GM12878 (cell line): ENCODE results near the gene C14orf93. TPM values are rescaled to one million over a fixed set of nuclear protein-coding genes. Genes with fewer than 3 reads are reported as not detected.

Experiments
- CBX5 ChIP-seq: sonication (generic); IDR thresholded peaks from 2 replicates; pipeline ENCODE4 v1.6.1; 2016; ENCODE audit warnings: low read depth, moderate library complexity, mild to moderate bottlenecking, inconsistent platforms
- CHD1 ChIP-seq: IDR thresholded peaks from 2 replicates; pipeline ENCODE4 v1.6.1; 2012; ENCODE audit warnings: low read depth, low read length, improper control_type of control experiment
- EGR1 ChIP-seq, 2 experiments: IDR thresholded peaks; 1 replicate in 1 of 2; 2 replicates in 1 of 2; pipeline ENCODE4 v1.6.1; 2011 to 2012; ENCODE audit warnings: low read depth in 2 of 2, low read length in 2 of 2, borderline replicate concordance in 1 of 2, mild to moderate bottlenecking in 1 of 2, moderate library complexity in 1 of 2
- ESRRA ChIP-seq: IDR thresholded peaks from 2 replicates; pipeline ENCODE4 v1.6.1; 2012; ENCODE audit warnings: mild to moderate bottlenecking, low read length, improper control_type of control experiment
- EZH2 ChIP-seq: IDR thresholded peaks from 2 replicates; pipeline ENCODE4 v1.6.1; 2012; ENCODE audit warnings: low read depth, mild to moderate bottlenecking, control low read depth, inconsistent platforms, low read length, borderline replicate concordance; ENCODE audit not compliant: control insufficient read depth
- FOS ChIP-seq: IDR thresholded peaks from 3 replicates; pipeline ENCODE4 v1.6.1; 2011; ENCODE audit warnings: borderline replicate concordance; ENCODE audit not compliant: insufficient read length; ENCODE audit errors: extremely low read depth
- IKZF2 ChIP-seq, 2 experiments: fragments of 450-650 bp; IDR thresholded peaks; 2 replicates each; pipeline ENCODE4 v1.6.1; 2017; ENCODE audit warnings: mild to moderate bottlenecking in 2 of 2, moderate library complexity in 2 of 2
- JUND ChIP-seq: IDR thresholded peaks from 2 replicates; pipeline ENCODE4 v1.6.1; 2012; ENCODE audit warnings: low read depth, mild to moderate bottlenecking, low read length, improper control_type of control experiment, moderate library complexity
- KLF5 ChIP-seq: fragments of 450-650 bp; IDR thresholded peaks from 2 replicates; pipeline ENCODE4 v1.6.1; 2014; ENCODE audit warnings: mild to moderate bottlenecking; ENCODE audit not compliant: partially characterized antibody
- MEF2A ChIP-seq: IDR thresholded peaks from 2 replicates; pipeline ENCODE4 v1.6.1; 2011; ENCODE audit warnings: low read depth, mild to moderate bottlenecking, low read length, moderate library complexity; ENCODE audit not compliant: insufficient read depth
- PML ChIP-seq: IDR thresholded peaks from 2 replicates; pipeline ENCODE4 v1.6.1; 2012; ENCODE audit warnings: low read length, inconsistent platforms
- POLR2AphosphoS2 ChIP-seq: IDR thresholded peaks from 2 replicates; pipeline ENCODE4 v1.6.1; 2011; ENCODE audit warnings: low read depth, mild to moderate bottlenecking, low read length, improper control_type of control experiment, moderate library complexity
- SREBF2 ChIP-seq: IDR thresholded peaks from 2 replicates; pipeline ENCODE4 v1.6.1; 2012; ENCODE audit warnings: mild to moderate bottlenecking, low read length
- STAT1 ChIP-seq: fragments of 450-650 bp; conservative IDR thresholded peaks from 2 replicates; pipeline ENCODE4 v1.6.1; 2014; ENCODE audit warnings: antibody characterized with exemption, mild to moderate bottlenecking
- SUPT20H ChIP-seq: IDR thresholded peaks from 2 replicates; pipeline ENCODE4 v1.6.1; 2011; ENCODE audit warnings: low read depth, mild to moderate bottlenecking, low read length, moderate library complexity, borderline replicate concordance; ENCODE audit not compliant: control insufficient read depth
- YBX1 ChIP-seq: fragments of 450-650 bp; IDR thresholded peaks from 2 replicates; pipeline ENCODE4 v1.6.1; 2016; ENCODE audit warnings: antibody characterized with exemption
- ZNF24 ChIP-seq: fragments of 450-650 bp; IDR thresholded peaks from 2 replicates; pipeline ENCODE4 v1.6.1; 2017; ENCODE audit warnings: antibody characterized with exemption, mild to moderate bottlenecking
- polyA plus RNA-seq, 11 experiments: library from polyadenylated mRNA; depleted of rRNA in 4 of 11; unstranded in 6 of 11; stranded (reverse) in 5 of 11; fragments of >200 nt; fragmentation: Nextera tagmentation in 4 of 11; fragmentation: Illumina TruSeq in 1 of 11; extraction: Ambion mirVana in 4 of 11; extraction: Trizol in 1 of 11; gene quantifications; 1 replicate in 1 of 11; 2 replicates in 10 of 11; pipeline versions ENCODE4 v1.2.1 to v1.2.3, GENCODE V29; 2011 to 2016; ENCODE audit warnings: inconsistent platforms in 2 of 11, missing spikeins in 2 of 11, low read depth in 1 of 11
- total RNA-seq, 4 experiments: library from RNA; depleted of rRNA in 3 of 4; stranded (reverse); fragments of >200 nt in 3 of 4; fragmentation: Illumina TruSeq in 1 of 4; extraction: Trizol in 1 of 4; gene quantifications; 2 replicates each; pipeline versions ENCODE4 v1.2.1 to v1.2.3, GENCODE V29; 2013 to 2021
- TF ChIP-seq, protein P1 (sequence below): fragments of 450-650 bp; IDR thresholded peaks from 2 replicates; pipeline ENCODE4 v1.6.1; 2017; ENCODE audit warnings: antibody characterized with exemption, mild to moderate bottlenecking, moderate library complexity
- TF ChIP-seq, protein P2 (sequence below): IDR thresholded peaks from 2 replicates; pipeline ENCODE4 v1.6.1; 2012; ENCODE audit warnings: improper control_type of control experiment, low read depth, low read length; ENCODE audit not compliant: insufficient replicate concordance
- TF ChIP-seq, protein P3 (sequence below): fragments of 450-650 bp; IDR thresholded peaks from 2 replicates; pipeline ENCODE4 v1.6.1; 2017; ENCODE audit warnings: mild to moderate bottlenecking, low read depth, inconsistent platforms; ENCODE audit not compliant: poor library complexity, severe bottlenecking

The C14orf93 gene
- total and polyA plus RNA-seq, 10 of the 15 experiments (the other 5 are each of a cell fraction or from before 2014, with no cell fraction given): 1.8 to 13.9 (median 10.2) TPM

DNA sequence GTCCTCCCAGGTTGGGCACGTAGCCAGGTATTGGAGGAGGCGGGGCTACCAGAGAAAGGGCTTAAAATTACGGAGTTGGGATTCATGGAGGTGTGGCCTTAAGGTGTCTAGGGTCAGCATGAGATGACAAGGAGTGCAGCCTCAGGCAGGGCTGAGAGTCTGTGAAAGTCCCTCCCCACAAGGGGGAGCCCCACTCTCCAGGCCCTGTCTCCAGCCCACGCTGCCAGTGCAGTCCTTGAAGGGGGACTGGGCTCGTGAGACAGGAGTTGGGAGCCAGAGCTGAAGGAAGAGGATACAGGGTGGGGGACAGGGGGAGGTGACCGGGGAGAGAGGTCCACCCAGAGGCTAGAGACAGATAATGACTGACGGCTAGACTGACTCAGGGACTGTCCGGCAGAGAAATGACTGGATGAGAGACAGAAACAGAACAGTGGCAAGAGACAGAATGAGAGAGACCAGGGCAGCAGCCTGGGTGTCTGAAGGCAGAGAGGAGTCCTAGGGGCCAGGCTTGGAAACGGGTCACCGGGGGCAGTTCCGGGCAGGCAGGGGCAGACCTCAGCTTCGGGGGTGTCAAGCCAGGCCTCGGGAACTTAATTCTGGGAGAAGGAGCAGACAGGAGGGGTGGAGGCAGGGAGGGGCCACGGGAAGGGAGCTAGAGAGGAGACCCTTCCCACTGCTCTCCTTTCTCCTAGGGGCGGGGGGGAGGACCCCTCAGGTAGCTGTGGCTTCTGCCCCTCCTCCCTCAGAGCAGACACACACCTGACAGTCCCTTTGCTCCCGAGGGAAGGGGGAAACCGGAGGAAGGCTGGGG, 46.4 kb upstream of the C14orf93 start (continued):
- TF ChIP-seq EZH2: no peak
- TF ChIP-seq JUND: no peak
- TF ChIP-seq PML: no peak
- TF ChIP-seq YBX1: no peak
- TF ChIP-seq EGR1 (IDR thresholded peaks at IDR 0.05; ENCODE audit: borderline replicate concordance in 1 of 2, low read depth in 2 of 2, low read length in 2 of 2): peak in 1 of 2 experiments; percentile 72; a peak in 2 of 3 replicates
- TF ChIP-seq SUPT20H: no peak
- no peak for TF ChIP-seq CBX5
- no peak for TF ChIP-seq KLF5
- TF ChIP-seq FOS: no peak
- no peak for TF ChIP-seq SREBF2
- TF ChIP-seq, protein P1, sequence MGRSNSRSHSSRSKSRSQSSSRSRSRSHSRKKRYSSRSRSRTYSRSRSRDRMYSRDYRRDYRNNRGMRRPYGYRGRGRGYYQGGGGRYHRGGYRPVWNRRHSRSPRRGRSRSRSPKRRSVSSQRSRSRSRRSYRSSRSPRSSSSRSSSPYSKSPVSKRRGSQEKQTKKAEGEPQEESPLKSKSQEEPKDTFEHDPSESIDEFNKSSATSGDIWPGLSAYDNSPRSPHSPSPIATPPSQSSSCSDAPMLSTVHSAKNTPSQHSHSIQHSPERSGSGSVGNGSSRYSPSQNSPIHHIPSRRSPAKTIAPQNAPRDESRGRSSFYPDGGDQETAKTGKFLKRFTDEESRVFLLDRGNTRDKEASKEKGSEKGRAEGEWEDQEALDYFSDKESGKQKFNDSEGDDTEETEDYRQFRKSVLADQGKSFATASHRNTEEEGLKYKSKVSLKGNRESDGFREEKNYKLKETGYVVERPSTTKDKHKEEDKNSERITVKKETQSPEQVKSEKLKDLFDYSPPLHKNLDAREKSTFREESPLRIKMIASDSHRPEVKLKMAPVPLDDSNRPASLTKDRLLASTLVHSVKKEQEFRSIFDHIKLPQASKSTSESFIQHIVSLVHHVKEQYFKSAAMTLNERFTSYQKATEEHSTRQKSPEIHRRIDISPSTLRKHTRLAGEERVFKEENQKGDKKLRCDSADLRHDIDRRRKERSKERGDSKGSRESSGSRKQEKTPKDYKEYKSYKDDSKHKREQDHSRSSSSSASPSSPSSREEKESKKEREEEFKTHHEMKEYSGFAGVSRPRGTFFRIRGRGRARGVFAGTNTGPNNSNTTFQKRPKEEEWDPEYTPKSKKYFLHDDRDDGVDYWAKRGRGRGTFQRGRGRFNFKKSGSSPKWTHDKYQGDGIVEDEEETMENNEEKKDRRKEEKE: no peak
- TF ChIP-seq STAT1: 0 out of 2 replicates have a peak, but pooled peaks have one; percentile 62
- TF ChIP-seq, protein P2, sequence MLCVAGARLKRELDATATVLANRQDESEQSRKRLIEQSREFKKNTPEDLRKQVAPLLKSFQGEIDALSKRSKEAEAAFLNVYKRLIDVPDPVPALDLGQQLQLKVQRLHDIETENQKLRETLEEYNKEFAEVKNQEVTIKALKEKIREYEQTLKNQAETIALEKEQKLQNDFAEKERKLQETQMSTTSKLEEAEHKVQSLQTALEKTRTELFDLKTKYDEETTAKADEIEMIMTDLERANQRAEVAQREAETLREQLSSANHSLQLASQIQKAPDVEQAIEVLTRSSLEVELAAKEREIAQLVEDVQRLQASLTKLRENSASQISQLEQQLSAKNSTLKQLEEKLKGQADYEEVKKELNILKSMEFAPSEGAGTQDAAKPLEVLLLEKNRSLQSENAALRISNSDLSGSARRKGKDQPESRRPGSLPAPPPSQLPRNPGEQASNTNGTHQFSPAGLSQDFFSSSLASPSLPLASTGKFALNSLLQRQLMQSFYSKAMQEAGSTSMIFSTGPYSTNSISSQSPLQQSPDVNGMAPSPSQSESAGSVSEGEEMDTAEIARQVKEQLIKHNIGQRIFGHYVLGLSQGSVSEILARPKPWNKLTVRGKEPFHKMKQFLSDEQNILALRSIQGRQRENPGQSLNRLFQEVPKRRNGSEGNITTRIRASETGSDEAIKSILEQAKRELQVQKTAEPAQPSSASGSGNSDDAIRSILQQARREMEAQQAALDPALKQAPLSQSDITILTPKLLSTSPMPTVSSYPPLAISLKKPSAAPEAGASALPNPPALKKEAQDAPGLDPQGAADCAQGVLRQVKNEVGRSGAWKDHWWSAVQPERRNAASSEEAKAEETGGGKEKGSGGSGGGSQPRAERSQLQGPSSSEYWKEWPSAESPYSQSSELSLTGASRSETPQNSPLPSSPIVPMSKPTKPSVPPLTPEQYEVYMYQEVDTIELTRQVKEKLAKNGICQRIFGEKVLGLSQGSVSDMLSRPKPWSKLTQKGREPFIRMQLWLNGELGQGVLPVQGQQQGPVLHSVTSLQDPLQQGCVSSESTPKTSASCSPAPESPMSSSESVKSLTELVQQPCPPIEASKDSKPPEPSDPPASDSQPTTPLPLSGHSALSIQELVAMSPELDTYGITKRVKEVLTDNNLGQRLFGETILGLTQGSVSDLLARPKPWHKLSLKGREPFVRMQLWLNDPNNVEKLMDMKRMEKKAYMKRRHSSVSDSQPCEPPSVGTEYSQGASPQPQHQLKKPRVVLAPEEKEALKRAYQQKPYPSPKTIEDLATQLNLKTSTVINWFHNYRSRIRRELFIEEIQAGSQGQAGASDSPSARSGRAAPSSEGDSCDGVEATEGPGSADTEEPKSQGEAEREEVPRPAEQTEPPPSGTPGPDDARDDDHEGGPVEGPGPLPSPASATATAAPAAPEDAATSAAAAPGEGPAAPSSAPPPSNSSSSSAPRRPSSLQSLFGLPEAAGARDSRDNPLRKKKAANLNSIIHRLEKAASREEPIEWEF: no peak
- no peak for TF ChIP-seq POLR2AphosphoS2
- TF ChIP-seq, protein P3, sequence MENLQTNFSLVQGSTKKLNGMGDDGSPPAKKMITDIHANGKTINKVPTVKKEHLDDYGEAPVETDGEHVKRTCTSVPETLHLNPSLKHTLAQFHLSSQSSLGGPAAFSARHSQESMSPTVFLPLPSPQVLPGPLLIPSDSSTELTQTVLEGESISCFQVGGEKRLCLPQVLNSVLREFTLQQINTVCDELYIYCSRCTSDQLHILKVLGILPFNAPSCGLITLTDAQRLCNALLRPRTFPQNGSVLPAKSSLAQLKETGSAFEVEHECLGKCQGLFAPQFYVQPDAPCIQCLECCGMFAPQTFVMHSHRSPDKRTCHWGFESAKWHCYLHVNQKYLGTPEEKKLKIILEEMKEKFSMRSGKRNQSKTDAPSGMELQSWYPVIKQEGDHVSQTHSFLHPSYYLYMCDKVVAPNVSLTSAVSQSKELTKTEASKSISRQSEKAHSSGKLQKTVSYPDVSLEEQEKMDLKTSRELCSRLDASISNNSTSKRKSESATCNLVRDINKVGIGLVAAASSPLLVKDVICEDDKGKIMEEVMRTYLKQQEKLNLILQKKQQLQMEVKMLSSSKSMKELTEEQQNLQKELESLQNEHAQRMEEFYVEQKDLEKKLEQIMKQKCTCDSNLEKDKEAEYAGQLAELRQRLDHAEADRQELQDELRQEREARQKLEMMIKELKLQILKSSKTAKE: peak; percentile 28
- no peak; a peak in 2 of 4 replicates for TF ChIP-seq IKZF2 (IDR thresholded peaks at IDR 0.05)
- TF ChIP-seq ESRRA: no peak
- no peak for TF ChIP-seq CHD1
- TF ChIP-seq MEF2A: no peak
- TF ChIP-seq ZNF24: no peak
